Uterus (tissue), 2 donors: ENCODE data around the gene PCNP.

ENCODE experiments used
- POLR2A ChIP-seq, 2 donors: fragments of 450-650 bp; IDR thresholded peaks; one replicate each; pipeline ENCODE4 v1.6.1; 2016; ENCODE audit warnings: antibody characterized with exemption in 2 of 2, mild to moderate bottlenecking in 1 of 2, moderate library complexity in 1 of 2
- TF ChIP-seq, protein P1 (sequence below), 4 experiments: fragments of 200-600 bp in 2 of 4; fragments of 450-650 bp in 2 of 4; sonication (generic) in 2 of 4; IDR thresholded peaks; one replicate each; pipeline ENCODE4 v1.5.1; 2016 to 2019; ENCODE audit warnings: antibody characterized with exemption in 4 of 4, mild to moderate bottlenecking in 2 of 4, moderate library complexity in 1 of 4

DNA sequence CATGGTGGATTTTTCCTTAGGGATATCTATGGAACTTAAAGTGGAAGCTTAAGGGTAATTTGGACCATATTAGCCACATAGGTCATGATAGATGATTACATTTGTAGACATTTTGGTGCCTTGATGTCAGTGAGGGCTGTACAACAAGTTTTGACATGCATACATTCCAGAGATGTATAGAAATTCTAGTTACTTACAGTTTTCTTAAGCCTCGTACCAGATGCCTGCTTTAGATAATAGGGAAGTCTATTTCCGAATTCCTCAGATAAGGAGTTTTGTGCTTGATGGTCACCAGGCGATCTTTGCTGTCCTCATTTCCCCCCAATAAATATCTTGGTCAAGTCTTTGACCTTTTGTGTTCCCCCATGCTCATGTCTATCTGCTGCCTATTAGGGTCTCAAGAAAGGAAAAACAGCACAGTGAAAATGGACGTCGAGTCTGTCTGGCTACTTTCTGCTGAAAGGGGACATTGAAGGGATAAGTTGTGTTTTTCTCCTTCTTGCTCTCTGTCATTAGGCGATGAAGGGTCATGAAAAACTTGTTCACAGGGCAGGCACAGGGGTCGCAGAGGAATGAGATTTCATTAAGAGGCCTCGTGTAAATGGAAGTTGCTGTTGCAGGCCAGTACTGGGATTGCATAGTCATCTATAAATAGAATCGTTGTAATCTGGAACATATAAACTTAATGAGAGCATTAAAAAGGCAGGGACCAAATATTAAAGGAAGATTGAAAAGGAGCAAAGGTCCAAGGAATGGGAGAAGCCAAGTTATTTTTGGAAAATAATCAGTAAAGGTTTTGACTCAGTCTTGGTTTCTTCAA, 41.0 kb upstream of the PCNP start:
- TF ChIP-seq, protein P1, sequence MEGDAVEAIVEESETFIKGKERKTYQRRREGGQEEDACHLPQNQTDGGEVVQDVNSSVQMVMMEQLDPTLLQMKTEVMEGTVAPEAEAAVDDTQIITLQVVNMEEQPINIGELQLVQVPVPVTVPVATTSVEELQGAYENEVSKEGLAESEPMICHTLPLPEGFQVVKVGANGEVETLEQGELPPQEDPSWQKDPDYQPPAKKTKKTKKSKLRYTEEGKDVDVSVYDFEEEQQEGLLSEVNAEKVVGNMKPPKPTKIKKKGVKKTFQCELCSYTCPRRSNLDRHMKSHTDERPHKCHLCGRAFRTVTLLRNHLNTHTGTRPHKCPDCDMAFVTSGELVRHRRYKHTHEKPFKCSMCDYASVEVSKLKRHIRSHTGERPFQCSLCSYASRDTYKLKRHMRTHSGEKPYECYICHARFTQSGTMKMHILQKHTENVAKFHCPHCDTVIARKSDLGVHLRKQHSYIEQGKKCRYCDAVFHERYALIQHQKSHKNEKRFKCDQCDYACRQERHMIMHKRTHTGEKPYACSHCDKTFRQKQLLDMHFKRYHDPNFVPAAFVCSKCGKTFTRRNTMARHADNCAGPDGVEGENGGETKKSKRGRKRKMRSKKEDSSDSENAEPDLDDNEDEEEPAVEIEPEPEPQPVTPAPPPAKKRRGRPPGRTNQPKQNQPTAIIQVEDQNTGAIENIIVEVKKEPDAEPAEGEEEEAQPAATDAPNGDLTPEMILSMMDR (IDR thresholded peaks at IDR 0.05): no peak
- TF ChIP-seq POLR2A (IDR thresholded peaks at IDR 0.05): no peak
